Calu3 (cell line): Measurements from ENCODE around the gene NAT8L. TPM values are rescaled to one million over a fixed set of nuclear protein-coding genes. Genes with fewer than 3 reads are reported as not detected.

Source experiments
- BruUV-seq: library from RNA; stranded (reverse); fragments of 400-500 nt; replicated peaks from 2 replicates; lab custom pipeline; 2021; lab: Mats Ljungman, UMichigan
- CTCF ChIA-PET: fragments of 300-600 bp; sonication (Branson Sonifier 250); formaldehyde crosslinking; loops from one replicate; lab custom pipeline; 2022; ENCODE audit warnings: antibody characterized with exemption; lab: Charles Lee
- DNase-seq: peaks from one replicate; pipeline ENCODE4 v3.0.0; 2022
- H3K27ac Mint-ChIP-seq: one replicate; pipeline ENCODE4 v1.8.0; 2022; ENCODE audit warnings: mixed read lengths; ENCODE audit not compliant: unreplicated experiment
- H3K27me3 Mint-ChIP-seq: one replicate; pipeline ENCODE4 v1.8.0; 2022; ENCODE audit warnings: mixed read lengths; ENCODE audit not compliant: unreplicated experiment
- H3K36me3 Mint-ChIP-seq: one replicate; pipeline ENCODE4 v1.8.0; 2022; ENCODE audit warnings: mild to moderate bottlenecking, moderate library complexity, mixed read lengths; ENCODE audit not compliant: insufficient read depth, unreplicated experiment
- H3K4me1 Mint-ChIP-seq: one replicate; pipeline ENCODE4 v1.8.0; 2022; ENCODE audit warnings: mild to moderate bottlenecking, low read depth, mixed read lengths; ENCODE audit not compliant: unreplicated experiment
- H3K4me3 Mint-ChIP-seq: one replicate; pipeline ENCODE4 v1.8.0; 2022; ENCODE audit warnings: mild to moderate bottlenecking, low read depth, moderate library complexity, mixed read lengths; ENCODE audit not compliant: unreplicated experiment
- H3K9me3 Mint-ChIP-seq: one replicate; pipeline ENCODE4 v1.8.0; 2022; ENCODE audit warnings: low read depth, mixed read lengths; ENCODE audit not compliant: unreplicated experiment
- intact Hi-C: fragments of 100-400 bp; cut with micrococcal nuclease; formaldehyde crosslinking; loops from one replicate; pipeline ENCODE4 v1.10.0; 2022; ENCODE audit not compliant: unreplicated experiment
- total RNA-seq: library from RNA; stranded (reverse); gene quantifications from 2 replicates; pipeline ENCODE4 v1.2.3, GENCODE V29; 2022
- TF ChIP-seq, protein P1 (sequence below): fragments of 200-600 bp; IDR thresholded peaks from one replicate; pipeline ENCODE4 v1.8.0; 2022; ENCODE audit warnings: antibody characterized with exemption; ENCODE audit not compliant: unreplicated experiment

NAT8L gene
- total RNA-seq, 1 experiment from 2014 or later, result 0.83 TPM

DNA sequence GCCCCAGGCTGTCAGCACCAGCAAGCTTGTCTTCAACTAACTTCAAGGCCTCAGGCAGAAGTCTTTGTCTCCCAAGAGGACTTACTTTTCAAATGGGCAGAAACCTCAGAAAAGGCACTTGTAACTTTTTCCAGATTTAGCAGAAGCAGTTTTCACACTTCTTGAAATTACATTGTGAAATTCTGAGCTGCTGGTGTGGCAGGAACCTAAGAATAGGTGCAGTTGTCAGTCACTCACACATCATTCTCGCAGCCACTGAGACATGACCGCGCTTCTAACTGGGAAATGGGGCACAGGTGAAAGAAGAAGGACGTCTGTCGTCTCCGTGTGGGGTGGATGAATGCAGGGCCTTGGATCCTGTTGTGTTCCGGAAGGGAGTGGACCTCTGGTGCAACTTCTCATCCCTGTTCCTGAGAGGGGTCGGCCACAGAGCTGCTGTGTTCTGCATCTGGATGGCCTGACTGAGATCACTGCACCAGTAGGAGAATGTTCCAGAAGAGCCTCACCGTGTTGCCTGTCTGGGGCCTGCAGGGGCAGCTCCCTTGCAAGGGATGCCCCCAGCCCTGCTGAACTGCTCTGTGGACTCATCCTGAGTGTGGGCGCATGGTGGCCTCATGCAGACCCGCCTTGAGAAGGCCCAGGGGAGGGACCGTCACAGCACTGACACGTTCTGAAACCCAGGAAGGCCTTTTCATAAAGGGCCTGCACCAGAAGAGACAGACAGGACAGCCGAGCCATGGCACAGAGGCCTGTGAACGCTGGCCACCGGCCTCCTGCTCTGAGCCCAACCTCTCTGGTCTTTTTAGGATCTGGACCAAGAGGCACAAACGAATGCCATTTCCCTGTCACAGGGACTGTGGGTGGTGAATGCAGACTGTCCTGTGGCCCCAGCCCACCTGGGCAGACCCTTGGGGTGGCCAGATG, 18.7 kb downstream of the NAT8L start:
- no peaks in the 10 kb centered on the region for H3K9me3 Mint-ChIP-seq
- peaks cover 5% of the 10 kb centered on the region for H3K36me3 Mint-ChIP-seq
- intact Hi-C loops, result no loop called here
- H3K4me1 Mint-ChIP-seq, result no peaks in the 10 kb centered on the region
- peaks cover 3% of the 10 kb centered on the region for H3K27me3 Mint-ChIP-seq
- DNase-seq, result no peak
- no TSS peak for BruUV-seq
- no peak overlapping the region for H3K4me3 Mint-ChIP-seq
- CTCF ChIA-PET, result no interaction called here
- TF ChIP-seq, protein P1, sequence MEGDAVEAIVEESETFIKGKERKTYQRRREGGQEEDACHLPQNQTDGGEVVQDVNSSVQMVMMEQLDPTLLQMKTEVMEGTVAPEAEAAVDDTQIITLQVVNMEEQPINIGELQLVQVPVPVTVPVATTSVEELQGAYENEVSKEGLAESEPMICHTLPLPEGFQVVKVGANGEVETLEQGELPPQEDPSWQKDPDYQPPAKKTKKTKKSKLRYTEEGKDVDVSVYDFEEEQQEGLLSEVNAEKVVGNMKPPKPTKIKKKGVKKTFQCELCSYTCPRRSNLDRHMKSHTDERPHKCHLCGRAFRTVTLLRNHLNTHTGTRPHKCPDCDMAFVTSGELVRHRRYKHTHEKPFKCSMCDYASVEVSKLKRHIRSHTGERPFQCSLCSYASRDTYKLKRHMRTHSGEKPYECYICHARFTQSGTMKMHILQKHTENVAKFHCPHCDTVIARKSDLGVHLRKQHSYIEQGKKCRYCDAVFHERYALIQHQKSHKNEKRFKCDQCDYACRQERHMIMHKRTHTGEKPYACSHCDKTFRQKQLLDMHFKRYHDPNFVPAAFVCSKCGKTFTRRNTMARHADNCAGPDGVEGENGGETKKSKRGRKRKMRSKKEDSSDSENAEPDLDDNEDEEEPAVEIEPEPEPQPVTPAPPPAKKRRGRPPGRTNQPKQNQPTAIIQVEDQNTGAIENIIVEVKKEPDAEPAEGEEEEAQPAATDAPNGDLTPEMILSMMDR, result no peak
- H3K27ac Mint-ChIP-seq, result no peak overlapping the region

DNA sequence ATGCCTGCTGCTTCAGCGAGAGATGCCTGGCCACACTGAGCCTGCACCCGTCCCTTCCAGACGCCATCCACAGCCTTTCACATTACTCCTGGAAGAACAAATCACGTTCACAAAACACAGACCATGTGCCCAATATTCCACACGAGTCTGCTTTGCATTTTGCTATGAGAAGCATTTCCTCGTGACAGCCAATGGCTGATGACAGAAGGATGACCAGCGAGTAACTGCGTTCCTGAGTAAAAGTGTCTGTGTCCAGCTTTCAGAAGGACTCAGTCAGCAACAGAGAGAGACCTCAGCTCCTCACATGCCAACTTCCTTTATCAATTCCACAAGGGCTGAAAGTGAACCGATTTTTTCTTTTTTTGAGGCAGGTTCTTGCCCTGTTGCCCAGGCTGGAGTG, 19.5 kb downstream of the NAT8L start:
- CTCF ChIA-PET, result no interaction called here
- Mint-ChIP-seq H3K27ac (no peak overlapping the region), H3K9me3 (no peaks in the 10 kb centered on the region), H3K36me3 (peaks cover 5% of the 10 kb centered on the region), H3K4me3 (no peak overlapping the region), H3K4me1 (no peaks in the 10 kb centered on the region), H3K27me3 (peaks cover 11% of the 10 kb centered on the region)
- TF ChIP-seq, protein P1, result no peak
- BruUV-seq, result no TSS peak
- intact Hi-C loops, result no loop called here
- DNase-seq, result no peak

DNA sequence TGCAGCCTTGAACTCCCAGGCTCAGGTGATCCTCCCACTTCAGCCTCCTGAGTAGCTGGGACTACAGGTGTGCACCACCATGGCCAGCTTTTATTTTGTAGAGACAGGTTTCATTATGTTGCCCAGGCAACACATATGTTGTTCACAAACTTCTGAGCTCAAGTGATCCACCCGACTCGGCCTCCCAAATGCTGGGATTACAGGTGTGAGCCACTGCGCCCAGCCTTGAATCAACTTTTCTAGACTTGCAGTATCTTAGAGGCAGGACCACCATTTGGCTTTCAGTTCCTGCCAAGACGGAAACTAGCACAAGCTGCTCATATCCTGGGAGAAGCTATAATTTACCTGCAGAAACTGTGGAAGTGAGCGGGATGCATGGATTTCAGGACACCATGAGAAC, 19.9 kb downstream of the NAT8L start:
- H3K4me3 Mint-ChIP-seq, result no peak overlapping the region
- peaks cover 5% of the 10 kb centered on the region for H3K36me3 Mint-ChIP-seq
- H3K4me1 Mint-ChIP-seq, result no peaks in the 10 kb centered on the region
- CTCF ChIA-PET, result no interaction called here
- intact Hi-C loops, result no loop called here
- no peak for DNase-seq
- TF ChIP-seq, protein P1, result no peak
- peaks cover 15% of the 10 kb centered on the region for H3K27me3 Mint-ChIP-seq
- H3K27ac Mint-ChIP-seq, result no peak overlapping the region
- no TSS peak for BruUV-seq
- no peaks in the 10 kb centered on the region for H3K9me3 Mint-ChIP-seq

DNA sequence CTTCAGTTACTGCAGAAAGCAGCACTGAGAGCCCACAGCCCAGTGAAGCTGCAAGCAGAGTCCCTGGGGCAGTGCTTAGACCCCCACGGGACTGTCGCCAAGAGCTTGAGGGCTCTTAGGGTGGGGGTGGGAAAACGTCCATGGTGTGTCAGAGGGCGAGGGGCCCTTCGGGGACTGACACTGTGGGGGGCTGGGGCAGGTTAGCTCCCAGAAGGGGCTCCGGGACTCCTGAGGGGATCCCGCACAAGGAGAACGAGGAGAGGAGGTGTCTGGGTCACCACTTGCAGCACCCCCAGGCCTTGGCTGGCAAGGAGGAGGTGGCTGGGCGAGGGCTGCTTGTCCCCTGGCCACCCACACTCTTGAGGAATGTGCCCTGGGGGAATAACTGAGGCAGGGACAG, 20.8 kb downstream of the NAT8L start:
- TF ChIP-seq, protein P1, result no peak
- Mint-ChIP-seq H3K36me3 (peaks cover 5% of the 10 kb centered on the region), H3K27me3 (peaks cover 23% of the 10 kb centered on the region), H3K27ac (no peak overlapping the region), H3K9me3 (no peaks in the 10 kb centered on the region), H3K4me3 (no peak overlapping the region), H3K4me1 (no peaks in the 10 kb centered on the region)
- no TSS peak for BruUV-seq
- no peak for DNase-seq
- intact Hi-C loops, result no loop called here
- CTCF ChIA-PET, result interaction anchor here (0.7 kb wide), 1 partner anchor 61 kb away, joined by 3 read pairs; no protein-coding TSS in a partner anchor
